VCaP (cell line): ENCODE data around the gene TGFB1I1.

Source experiments
- H3K27ac ChIP-seq: fragments of 450-650 bp; 2 replicates; pipeline ENCODE4 v1.5.1; 2017
- CTCF ChIP-seq: fragments of 450-650 bp; conservative IDR thresholded peaks from 2 replicates; pipeline ENCODE4 v1.5.1; 2017; ENCODE audit warnings: mild to moderate bottlenecking, moderate library complexity

TGFB1I1 gene

DNA sequence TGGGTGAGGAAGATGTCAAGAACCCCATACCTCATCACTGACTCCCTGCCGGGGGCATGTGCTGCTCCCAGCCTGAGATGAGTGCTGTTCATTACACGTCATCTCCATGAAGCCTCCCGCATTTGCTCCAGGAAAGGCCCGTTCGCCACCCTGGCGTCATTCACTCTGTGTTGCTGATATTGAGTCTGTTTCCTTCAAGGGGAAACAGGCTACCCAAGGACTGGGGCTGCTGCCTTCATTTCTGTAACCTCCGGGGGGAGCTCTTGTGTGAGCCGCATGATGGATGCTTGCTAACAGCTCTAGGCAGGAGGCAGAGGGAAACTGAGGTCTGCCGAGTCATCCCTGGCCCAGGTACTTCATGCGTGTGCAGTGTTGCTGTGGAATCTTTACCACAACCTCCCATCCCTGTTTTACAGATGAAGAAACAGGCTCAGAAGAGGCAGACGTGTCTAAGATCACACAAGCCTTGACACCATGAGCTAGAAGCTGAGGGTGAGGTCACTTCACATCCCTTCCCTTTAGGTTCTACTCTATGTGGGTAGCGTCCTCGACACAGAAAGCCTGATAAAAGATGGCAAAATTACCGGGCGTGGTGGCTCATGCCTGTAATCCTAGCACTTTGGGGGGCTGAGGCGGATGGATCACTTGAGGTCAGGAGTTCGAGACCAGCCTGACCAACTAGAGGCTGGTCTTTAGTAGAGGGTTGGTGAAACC lies 16.2 kb upstream of the TGFB1I1 start:
- no peak for TF ChIP-seq CTCF
- no peak overlapping the region for H3K27ac ChIP-seq

GRCh38 chr16:31456988-31457360 lies 15.0 kb upstream of the TGFB1I1 start:
- H3K27ac ChIP-seq: no peak overlapping the region
- no peak for TF ChIP-seq CTCF

DNA sequence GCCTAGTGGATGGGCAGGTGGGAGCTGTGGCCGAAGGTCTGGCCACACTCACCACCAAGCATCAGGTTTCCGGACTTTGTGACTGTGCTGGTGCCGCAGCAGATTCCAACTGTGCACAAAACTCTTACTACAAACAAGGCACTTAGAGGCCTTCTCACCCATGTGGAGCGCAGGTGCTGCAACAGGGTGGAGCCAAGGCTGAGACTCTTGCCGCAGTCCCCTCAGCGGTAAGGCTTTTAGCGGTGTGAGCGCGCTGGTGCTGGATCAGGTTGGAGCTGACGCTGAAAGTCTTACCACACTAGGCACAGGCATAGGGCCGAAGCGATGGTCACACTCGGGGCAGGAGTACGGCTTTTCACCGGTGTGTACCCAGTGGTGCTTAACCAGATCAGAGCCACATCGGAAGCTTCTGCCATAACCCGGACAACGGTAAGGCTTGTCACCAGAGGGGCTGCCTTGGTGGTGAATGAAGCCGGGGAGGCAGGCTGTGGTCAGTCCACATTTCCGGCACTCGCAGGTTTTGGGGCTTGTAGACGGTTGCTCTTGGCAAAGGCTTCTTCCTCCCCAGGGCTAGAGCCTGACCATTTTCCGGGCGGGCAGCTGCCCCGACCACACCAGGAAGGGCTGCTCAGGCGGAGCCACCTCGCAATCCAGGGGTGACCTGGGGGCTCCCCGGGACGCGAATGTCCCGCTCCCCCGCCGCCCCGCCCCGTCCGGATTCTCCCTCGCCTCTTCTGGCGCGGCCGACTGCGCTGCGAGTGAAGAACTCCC lies 13.7 kb upstream of the TGFB1I1 start:
- no peak for TF ChIP-seq CTCF
- no peak overlapping the region; the same call in 1 of the 2 replicates for H3K27ac ChIP-seq

GRCh38 chr16:31458844-31459686 lies 12.9 kb upstream of the TGFB1I1 start, which contains the start of gene ARMC5:
Gene ARMC5, plus strand, starts transcription at chr16:31459501. Its CDS starts 24 bp downstream, at chr16:31459525.
- no peak for TF ChIP-seq CTCF
- peak within 1 kb of the TSS; percentile 89 for H3K27ac ChIP-seq

DNA sequence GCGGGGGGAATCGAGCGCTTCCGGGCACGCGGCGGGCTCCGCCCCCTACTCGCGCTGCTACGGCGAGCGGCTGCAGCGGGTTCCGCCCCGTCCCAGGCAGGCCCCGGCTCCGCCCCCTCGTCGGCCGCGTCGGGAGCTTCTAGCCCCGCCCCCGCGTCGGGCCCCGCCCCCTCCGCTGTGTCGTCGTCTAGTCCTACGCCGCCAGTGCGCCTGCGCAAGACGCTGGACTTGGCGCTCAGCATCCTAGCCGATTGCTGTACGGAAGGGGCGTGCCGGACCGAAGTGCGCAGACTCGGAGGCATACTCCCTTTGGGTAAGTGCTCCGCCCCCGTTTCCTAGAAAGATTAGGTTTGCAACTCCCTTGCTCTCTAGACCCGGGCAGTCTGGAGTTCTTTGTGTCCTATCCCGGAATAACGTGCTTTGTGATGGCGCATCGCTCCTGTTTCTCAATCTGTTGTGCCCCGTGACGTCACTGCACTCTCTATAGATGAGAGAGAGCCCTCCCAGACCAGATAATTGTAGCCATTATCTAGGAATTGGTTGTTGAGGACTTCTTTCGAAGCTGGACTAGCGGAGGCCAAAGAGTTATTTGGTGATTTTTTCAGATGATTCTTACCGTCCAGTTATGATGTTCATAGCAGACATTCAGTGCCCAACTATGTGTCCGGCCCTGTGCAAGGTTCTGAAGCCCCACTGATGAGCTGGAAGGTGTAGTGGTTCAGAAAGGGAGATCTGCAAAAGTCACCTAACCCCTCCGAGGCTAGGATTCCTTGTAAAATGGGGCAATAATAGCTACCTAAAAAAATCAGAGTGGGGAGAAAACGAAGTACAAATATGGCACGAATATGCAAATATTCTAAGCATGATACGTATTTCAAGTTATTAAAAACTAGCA lies 12.0 kb upstream of the TGFB1I1 start:
- TF ChIP-seq CTCF: no peak
- H3K27ac ChIP-seq: peak overlapping the region; percentile 89

- TF ChIP-seq CTCF: peak; percentile 40; the same call in 1 of the 2 replicates
- peak overlapping the region; percentile 89 for H3K27ac ChIP-seq
Measured at GRCh38 chr16:31460582-31461002, 11.4 kb upstream of the TGFB1I1 start.
